GM18520 (cell line): ENCODE results near the gene UBTD2.
"Not testable (repeated sequence)": the region's sequence is repeated elsewhere in the genome, so short reads cannot be mapped to it uniquely, and the experiment has no call there.

ENCODE experiments used
- ATAC-seq: cut with Tn5 transposase; IDR thresholded peaks from one replicate; pipeline ENCODE4 v1.9.1; 2021; ENCODE audit not compliant: unreplicated experiment

The UBTD2 gene

DNA sequence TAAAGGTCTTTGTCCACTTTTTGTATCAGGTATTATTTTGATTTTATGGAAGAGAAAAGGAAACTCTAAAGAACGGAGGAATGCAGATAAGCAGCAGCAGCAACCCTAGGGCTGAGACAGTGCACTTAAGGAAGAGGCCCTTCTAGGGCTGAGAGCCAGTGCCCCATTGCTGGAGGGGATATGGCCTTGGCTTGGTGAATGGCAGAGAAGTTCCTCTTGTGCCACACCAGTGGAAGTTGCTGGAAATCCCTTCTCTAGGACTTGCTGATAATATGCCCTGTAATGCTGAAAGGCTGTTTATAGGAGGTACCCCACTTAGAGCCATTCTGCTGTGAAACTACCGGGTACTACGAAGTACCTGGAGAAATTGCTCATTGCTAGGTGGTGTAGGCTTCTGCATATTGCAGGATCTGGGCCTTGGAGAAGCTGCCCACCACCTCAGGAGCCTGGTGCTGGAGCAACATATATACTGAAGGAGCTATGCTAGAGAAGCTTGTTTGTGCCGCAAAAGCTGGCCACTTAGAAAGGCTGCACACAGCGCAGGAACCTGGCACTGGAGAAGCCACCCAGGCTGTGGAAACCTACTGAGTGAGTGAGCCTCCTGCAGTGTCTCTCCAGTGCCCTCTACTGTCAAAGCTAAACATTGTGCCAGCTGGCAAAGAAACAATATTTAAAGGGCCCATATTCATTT lies 9.6 kb upstream of the UBTD2 start:
- peak; percentile 70 for ATAC-seq

DNA sequence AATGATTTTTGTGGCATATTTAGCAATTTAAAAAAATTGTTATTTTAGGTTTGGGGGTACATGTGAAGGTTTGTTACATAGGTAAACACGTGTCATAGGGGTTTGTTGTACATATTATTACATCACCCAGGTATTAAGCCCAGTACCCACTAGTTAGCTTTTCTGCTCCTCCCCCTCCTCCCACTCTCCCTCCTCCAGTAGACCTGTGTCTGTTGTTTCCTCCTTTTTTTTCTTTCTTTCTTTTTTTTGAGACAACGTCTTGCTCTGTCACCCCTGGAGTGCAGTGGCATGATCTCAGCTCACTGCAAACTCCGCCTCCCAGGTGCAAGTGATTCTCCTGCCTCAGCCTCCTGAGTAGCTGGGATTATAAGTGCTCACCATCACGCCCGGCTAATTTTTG lies 8.3 kb upstream of the UBTD2 start:
- ATAC-seq: not testable (repeated sequence)

DNA sequence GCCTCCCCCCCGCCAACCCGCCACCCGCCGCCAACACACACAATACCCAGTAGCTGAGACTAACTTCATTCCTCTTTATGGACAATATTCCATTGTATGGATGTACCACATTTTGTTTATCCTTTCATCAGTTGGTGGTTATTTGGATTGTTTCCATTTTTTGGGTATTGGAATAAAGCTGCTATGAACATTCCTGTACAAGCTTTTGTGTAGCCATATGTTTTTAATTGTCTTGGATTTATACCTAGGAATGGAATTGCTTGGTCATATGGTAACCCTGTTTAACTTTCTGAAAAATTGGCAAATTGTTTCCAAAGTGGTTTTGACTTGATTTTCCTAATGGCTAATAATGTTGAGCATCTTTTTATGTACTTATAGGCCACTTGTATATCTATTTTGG lies 4.9 kb upstream of the UBTD2 start:
- ATAC-seq: no peak

DNA sequence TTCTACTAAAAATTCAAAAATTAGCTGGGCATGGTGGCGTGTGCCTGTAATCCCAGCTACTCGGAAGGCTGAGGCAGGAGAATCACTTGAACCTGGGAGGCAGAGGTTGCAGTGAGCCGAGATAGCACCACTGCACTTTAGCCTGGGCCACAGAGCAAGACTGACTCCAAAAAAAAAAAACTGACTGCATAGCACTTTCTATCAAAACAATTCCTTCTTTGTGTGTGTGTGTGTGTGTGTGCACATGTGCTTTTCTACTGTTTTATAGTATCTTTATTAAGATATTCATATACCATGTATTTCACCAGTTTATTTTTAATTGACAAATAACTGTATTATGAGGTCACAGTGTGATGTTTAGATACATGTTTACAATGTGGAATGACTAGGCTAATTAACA lies 3.6 kb upstream of the UBTD2 start:
- ATAC-seq: not testable (repeated sequence)

DNA sequence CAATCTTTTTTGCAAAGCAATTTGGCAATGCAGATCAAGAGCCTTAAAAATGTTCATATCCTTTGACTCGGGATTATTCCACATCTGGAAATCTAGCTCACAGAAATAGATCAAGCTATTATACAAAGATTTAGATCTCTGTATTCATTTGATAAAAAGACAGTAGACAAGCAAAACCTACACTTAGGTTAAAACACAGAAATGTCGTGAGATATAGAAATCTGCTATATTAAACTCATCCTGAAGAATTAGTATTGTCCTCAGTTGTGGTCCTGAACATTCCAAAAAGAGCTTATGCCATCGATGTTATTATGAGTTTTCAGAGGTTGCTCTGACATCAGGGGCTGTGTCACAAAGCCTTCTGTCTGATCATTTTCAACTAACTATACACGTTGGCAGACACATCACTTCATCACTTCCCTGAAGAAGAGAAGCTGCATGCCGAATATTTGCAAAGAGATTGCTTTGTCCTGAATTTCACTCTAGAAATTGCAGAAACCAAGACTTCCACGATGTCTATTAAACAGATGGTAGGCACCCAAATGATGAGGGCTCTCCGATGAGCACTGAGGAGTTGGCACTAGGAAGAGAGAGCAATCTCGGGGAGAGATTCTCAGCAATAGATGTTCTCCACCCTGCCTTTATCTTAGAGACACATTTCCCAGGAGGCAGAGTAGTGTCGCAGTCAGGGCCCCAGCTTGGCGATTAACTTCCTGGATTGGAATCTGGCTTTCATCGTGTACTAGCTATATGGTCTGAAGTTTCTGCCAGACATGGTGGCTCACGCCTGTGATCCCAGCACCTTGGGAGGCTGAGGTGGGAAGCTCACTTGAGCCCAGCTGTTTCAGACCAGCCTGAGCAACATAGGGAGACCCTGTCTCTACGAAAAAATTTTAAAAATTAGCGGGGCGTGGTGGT lies 1.9 kb upstream of the UBTD2 start:
- ATAC-seq: no peak

DNA sequence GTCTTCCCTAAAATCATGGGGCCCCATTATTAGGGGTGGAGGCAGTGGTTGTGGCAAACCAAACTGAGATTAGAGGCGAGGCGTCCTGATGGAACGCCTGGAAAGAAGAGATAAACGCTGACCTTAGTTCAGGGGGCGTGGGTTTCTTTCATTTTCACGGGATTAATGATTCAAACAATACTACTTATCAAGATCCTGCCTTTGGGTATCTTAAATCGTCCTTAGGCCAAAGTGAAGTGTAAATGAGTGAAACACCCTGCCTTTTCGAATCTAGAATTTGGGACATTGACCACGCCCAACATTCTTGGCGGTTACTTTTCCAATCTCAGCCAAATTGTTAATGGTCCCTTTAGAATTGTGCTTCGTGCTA lies 1.0 kb upstream of the UBTD2 start:
- ATAC-seq: no peak

DNA sequence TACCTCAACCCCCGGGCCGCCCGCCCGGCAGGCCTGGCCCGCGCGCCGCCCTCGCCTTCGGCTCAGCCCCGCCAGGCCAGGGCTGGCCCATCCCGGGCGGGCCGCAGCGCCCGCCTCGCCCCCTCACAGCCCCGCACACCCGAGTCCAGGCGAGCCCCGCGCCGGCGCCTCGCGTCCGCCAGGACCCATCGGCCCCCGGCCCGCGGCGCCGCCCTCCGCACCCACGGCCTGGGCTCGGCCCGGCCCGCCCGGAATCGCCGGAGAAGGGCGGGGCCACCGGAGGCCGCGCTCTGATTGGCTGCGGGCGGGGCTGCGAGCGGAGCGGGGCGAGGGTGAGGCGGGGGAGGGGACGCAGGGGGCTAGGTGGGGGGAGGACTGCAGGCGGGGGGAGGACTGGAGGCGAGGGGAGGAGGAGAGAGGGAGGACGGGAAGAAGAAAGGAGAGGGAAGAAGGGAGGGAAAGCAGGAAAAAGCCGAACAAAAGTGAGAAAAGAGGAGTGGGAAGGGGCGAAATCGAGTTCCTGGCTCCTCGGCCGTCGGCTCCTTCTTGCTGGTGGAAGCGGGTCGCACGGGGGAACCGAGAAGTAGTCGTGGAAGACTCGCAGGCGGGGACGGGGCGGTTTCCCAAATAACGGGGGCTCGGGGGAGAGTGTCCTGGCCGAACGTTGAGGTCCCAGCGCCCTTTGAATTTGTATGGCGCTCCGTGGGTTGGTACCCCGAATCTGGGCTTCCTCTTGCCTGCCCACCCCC lies 472 bp upstream of the UBTD2 start:
- ATAC-seq: peak; percentile 75

DNA sequence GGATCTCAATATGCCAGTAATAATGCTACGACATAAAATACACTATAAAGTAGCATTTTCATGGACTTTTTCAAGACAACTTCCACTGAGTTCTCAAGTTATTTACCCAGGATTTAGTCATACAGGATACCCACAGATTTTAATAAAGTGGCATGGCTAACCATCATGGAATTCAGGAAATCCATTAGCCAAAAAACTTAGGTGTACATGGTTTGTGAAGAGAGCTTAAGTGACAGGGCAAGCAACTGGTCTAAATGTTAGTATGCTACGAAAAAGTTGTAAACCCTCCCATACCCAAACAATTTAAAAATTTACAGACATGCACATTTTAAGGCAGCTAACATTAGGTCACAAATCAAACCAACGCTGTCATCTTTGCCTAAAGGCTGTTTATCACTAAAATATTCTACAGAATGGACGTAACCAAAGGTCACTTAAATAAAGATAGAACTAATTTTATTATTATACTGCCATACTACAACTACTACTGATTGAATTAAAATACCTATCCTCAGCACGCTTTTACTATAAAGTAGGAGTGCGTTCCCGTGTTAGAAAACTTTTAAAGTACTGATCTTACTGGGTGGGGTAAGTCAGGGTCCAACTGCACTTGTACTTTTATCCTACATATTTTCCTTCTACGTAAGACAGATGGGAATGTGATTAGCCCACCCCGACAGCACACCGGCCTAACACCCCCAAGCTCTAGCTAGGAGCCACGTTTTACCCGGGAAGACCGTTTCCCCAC lies 1.1 kb downstream of the UBTD2 start:
- ATAC-seq: no peak

DNA sequence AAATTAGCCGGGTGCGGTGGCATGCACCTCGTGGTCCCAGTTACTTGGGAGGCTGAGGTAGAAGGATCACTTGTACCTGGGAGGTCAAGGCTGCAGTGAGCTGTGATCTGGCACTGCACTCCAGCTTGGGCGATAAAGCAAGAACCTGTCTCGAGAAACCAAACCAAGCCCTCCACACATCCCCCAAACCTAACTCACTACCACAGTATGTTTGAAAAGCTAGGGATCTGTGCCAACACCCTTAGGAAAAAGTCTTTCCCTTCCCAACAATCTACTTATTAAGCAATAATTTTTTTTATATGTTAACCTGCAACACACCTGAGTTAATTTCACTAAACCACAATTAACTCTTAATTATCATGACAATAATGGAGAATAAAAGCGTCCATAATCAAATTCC lies 2.2 kb downstream of the UBTD2 start:
- no peak for ATAC-seq

DNA sequence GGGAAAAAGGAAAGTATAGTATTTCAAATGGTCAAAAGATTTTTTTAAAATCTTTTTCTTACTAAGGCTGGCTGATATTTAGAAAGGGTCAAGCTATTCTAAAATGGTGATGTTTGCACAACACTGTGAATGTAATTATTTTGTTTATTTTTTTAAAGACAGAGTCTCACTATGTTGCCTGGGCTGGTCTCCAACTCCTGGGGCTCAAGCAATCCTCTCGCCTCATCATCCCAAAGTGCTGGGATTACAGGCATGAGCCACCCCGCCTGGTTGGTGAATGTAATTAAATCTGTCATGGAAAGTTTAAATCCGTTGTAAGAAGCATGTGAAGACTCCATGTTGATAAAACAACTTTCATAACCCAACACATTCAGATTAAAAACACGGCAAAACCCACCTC lies 2.6 kb downstream of the UBTD2 start:
- no peak for ATAC-seq

DNA sequence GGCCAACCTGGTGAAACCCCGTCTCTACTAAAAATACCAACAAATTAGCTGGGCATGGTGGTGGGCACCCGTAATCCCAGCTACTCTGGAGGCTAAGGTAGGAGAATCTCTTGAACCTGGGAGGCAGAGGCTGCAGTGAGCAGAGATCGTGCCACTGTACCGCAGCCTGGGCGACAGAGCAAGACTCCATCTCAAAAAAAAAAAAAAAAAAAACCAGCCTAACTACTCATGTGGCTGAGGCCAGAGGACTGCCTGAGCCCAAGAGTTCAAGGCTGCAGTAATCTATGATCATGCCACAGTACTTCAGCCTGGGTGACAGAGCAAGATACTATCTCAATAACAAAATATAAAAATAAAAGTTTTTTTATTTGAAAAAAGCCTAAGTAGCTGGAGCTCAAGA lies 3.2 kb downstream of the UBTD2 start:
- no peak for ATAC-seq

DNA sequence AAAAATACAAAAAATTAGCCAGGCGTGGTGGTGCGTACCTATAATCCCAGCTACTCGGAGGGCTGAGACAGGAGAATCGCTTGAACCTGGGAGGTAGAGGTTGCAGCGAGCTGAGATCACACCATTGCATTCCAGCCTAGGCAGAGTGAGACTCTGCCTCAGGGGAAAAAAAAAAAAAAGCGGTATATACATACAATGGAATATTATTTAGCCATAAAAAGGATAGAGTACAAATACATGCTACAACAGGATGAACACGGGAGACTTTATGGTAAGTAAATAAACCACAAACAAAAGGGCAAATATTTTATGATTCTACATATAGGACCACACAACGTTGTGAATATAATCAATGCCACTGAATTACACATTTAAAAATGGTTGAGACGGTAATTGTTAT lies 5.2 kb downstream of the UBTD2 start:
- no peak for ATAC-seq

DNA sequence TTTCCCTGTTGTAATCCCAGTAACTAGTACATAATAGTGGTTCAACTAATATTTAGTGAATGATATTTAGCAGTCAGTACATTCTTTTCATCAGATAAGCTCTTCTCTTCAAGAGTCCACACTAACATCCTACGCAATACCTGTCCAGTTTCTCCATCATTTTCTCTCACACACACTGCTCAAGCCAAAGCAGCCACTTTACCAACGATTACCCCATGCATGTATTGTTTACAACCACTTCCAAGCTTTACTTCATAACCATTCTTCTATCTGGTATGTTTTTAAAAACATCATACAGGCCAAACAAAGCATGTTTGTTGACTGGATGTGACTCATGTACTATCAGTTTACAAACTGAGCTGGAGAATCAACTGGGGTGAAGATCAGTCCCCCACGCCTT lies 7.3 kb downstream of the UBTD2 start:
- no peak for ATAC-seq

DNA sequence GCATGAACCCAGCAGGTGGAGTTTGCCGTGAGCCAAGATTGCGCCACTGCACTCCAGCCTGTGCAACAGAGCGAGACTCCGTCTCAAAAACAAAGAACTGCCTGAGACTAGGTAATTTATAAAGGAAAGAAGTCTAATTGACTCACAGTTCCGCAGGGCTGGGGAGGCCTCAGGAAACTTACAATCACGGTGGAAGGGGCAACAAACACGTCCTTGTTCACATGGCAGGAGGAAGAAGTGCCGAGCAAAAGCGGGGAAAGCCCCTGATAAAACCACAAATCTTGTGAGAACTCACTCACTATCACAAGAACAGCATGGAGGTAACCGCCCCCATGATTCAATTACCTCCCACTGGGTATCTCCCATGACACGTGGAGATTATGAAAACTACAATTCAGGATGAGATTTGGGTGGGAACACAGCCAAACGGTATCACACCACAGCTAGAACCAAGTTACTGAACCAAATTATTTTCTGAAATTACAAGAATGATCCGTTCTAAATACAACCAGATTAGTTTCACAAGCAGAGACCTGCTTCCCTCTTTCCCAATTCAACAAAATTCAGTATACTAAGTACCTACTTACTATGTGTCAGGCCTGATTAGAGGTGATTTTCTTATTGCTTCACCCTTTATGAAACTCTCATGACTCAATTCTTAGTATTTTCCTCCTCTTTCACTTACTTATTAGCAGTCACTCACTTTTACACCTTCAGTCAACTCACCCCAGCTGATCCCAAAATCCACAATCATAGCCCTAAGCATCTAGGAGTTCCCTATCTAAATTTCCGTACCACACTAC lies 8.4 kb downstream of the UBTD2 start:
- ATAC-seq: no peak

DNA sequence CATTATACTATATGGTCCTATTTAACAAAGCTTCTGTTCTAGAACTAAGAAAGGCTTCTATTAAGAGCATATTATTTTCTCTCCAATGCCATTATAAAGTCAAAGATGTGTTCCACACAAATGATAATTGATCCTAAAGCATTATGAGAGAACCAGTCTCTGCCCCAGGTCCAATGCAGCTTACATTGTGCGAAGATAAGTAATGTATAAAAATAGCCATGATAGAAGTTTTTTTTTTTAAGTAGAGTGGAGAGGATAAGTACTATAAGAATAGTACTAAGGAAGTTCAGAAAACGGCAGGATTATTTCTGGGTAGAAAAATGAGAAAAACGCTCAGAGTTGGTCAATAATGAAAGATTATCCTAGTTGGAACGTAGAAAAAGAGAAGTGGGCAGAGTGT lies 15.6 kb downstream of the UBTD2 start:
- no peak for ATAC-seq

DNA sequence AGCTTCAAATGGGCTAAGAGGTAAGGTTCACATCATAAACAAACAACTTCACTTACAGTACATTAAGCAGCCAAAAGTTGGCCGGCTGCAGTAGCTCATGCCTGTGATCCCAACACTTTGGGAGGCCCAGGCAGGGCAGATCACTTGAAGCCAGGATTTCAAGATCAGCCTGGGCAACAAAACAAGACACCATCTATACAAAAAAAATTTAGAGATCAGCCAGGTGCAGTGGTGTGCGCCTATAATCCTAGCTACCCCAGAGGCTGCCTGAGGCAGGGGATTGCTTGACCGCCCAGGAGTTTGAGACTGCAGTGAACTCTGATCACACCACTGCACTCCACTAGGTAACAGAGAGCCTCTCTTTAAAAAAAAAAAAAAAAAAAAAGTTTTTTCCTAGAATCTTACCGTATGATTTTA lies 16.9 kb downstream of the UBTD2 start:
- ATAC-seq: no peak

DNA sequence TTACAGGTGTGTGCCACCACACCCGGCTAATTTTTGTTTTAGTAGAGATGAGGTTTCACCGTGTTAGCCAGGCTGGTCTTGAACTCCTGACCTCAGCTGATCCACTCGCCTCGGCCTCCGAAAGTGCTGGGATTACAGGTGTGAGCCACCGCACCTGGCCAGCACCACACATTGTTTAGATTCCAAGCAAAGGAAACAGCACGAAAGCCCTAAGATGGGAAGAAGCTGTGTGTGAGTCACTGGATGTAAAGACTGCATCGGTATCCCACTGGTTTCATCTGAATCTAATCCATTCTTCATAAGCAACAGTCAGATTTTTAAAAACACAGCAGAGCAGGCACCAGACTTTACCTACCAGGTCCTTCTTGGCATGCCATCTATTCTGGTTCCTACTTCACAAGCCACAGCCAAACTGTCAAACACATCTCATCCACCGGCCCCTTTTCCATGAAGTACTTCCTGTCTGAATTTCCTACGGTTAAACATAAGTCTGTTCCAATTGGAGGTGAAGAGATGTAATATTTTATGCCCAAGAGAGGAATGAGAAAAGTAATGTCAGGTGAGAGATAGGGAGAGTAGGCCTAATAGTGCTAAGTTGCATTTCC lies 17.4 kb downstream of the UBTD2 start:
- ATAC-seq: no peak

DNA sequence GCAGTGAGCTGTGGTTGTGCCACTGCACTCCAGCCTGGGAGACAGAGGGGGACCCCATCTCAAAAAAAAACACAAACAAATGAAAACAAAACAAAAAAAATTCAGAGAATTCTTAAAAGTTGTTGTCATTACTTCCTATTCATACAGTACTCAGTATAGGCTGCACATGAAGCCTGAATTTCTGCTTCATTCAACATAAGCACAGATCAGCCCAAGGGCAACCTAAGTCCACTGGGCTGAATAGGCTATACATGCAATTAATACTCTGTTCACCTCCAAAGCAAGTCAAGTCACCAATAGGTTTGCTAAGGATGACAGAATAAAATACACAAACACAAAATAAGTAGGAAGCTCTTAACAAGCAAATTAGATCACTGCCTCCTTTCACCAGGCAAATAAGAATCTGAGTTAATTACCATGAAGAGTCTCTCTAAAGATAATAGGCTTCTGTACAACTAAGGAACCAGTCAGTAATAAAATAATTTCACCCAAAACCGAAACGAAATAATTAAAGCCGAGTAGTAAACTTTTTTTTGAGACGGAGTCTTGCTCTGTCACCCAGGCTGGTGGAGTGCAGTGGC lies 18.7 kb downstream of the UBTD2 start:
- ATAC-seq: no peak

DNA sequence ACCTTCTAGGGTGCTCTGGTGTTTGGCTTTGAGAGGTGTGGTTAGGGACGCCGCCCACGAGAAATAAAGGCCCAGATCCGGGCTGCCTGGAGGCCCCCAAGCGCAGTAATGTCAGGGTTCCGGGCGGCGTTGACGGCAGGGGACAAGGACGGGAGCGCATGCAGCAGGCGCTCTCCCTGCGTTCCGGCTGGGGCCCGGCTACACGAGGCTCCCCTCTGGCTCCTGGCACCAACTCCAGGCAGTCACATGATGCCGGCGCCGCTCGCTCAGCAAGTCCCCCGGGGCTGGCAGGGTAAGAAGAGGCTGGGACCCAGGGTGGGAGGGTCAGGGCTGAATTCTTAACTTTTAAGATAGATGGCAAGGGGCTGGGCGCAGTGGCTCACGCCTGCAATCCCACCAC lies 28.1 kb downstream of the UBTD2 start:
- no peak for ATAC-seq

DNA sequence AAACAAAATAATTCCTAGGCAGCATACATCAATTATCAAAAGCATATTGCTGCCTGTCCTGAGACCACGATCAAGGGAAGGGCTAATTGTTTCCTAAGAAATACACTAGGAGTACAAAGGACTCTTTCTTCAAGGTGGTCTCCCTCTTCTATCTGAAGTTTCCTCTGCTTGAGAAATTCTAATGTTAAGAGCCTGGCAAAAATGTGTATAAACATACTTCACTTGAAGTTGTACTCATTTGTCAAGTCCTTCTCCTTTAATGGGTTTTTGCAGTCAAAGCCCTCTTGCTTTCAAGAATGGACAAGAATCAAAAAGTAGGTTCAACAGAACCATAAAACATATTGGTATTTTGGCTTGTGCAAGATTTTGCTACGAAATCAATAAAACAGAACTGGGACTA lies 31.1 kb downstream of the UBTD2 start:
- no peak for ATAC-seq
